ENCODE results near the gene CTF1. TPM values are rescaled to one million over a fixed set of nuclear protein-coding genes. Genes with fewer than 3 reads are reported as not detected.

Gene CTF1
- polyA plus RNA-seq, 1 experiment = 22.2 TPM

DNA sequence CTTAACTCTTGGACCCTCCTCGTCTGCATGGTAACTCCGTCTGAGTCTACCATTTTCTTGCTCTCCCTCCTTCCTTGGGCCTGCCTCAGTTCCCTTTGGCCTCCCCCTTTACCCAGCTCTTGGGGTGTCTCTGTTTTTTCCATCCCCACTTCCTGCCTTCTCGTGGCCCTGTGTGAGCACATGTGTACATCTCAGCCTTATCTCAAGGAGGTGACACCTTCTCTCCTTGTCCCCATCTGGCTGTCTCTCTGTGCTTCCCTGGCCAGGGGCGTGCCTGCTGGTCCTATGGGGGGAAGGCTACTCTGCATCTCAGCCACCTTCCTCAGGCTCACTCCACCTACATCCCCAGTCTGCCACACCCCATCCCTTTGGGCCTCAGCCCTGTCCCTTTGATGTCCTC lies 6.6 kb downstream of the CTF1 start:
- CTCF ChIA-PET = interaction anchor here (0.5 to 3.6 kb wide), 16 partner anchors 11 to 121 kb away, joined by 3 to 55 read pairs (median 4); no protein-coding TSS in a partner anchor
- POLR2A ChIA-PET = no interaction called here
- DNase-seq (ENCODE audit: low read depth) = no peak
- Histone ChIP-seq H3K27me3 (ENCODE audit: control insufficient read depth, insufficient read depth, low read length) (no peaks in the 10 kb centered on the region), H3K36me3 (ENCODE audit: control insufficient read depth, insufficient read depth, low read length) (no peaks in the 10 kb centered on the region), H3K4me3 (ENCODE audit: low read depth, low read length) (no peak overlapping the region)
- TF ChIP-seq, protein P1, sequence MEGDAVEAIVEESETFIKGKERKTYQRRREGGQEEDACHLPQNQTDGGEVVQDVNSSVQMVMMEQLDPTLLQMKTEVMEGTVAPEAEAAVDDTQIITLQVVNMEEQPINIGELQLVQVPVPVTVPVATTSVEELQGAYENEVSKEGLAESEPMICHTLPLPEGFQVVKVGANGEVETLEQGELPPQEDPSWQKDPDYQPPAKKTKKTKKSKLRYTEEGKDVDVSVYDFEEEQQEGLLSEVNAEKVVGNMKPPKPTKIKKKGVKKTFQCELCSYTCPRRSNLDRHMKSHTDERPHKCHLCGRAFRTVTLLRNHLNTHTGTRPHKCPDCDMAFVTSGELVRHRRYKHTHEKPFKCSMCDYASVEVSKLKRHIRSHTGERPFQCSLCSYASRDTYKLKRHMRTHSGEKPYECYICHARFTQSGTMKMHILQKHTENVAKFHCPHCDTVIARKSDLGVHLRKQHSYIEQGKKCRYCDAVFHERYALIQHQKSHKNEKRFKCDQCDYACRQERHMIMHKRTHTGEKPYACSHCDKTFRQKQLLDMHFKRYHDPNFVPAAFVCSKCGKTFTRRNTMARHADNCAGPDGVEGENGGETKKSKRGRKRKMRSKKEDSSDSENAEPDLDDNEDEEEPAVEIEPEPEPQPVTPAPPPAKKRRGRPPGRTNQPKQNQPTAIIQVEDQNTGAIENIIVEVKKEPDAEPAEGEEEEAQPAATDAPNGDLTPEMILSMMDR (IDR thresholded peaks at IDR 0.05; ENCODE audit: insufficient read depth, low read depth, low read length) = no peak

DNA sequence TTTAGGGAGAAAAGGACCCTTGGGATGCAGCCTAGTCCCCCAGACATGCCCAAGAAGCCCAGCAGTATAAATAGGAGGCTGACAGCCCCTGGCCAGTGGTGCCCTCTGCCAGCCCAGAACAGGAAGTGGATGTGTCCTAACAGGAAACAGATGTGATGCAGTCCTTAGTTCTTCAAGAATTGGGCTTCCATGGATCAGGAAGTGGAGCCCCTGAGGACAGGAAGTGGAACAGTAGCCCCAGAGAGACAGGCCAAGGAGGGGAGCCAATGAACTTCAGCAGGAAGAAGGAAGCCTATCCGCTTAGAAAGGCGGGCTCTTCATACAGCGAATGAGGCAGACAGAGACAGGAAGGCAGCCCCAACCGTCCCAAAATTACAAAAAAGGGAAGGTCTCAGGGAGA lies 7.2 kb downstream of the CTF1 start:
- CTCF ChIA-PET = interaction anchor here (1.1 to 4.1 kb wide), 4 partner anchors 13 to 59 kb away, joined by 3 to 55 read pairs (median 12); no protein-coding TSS in a partner anchor
- POLR2A ChIA-PET = no interaction called here
- DNase-seq (ENCODE audit: low read depth) = no peak
- Histone ChIP-seq H3K4me3 (ENCODE audit: low read depth, low read length) (no peak overlapping the region), H3K36me3 (ENCODE audit: control insufficient read depth, insufficient read depth, low read length) (no peaks in the 10 kb centered on the region), H3K27me3 (ENCODE audit: control insufficient read depth, insufficient read depth, low read length) (no peaks in the 10 kb centered on the region)
- TF ChIP-seq, protein P1 (IDR thresholded peaks at IDR 0.05; ENCODE audit: insufficient read depth, low read depth, low read length) = no peak

DNA sequence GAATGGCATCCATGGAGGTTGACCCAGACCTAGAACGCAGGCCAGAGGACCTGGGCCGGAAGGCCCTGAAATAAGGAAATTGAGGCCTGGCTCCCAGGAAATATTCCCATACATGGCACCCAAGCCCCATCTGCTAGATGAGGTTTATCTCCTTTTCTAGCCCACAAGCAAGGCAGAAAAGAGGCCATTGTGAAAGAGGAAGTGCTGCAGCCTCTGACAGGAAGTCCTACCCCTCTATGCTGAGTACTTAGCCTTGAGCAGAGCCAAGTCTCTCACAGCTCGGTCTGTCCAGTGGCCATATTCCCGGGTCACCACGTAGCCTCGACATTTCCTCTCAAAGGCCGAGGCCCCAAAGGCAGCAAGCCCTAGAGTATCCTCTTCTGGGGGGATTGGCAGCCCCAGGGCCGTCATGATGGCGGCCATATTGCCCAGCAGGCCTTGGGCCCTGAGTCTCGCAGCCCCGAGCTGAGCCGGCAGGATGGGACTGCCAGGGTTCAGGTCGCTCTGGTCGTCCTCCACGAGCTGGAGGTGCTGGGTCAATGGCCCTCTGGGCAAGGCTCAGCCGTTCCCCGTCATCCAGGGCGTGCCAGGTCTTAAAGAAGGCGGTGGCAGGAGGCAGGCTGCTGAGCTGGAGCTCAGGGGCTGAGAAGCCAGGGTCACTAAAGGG lies 7.8 kb downstream of the CTF1 start:
- ChIA-PET POLR2A (no interaction called here), CTCF (interaction anchor here (4.1 kb wide), 1 partner anchor 60 kb away, joined by 19 read pairs; no protein-coding TSS in a partner anchor)
- TF ChIP-seq, protein P1 (IDR thresholded peaks at IDR 0.05; ENCODE audit: insufficient read depth, low read depth, low read length) = no peak
- no peak for DNase-seq (ENCODE audit: low read depth)
- Histone ChIP-seq H3K4me3 (ENCODE audit: low read depth, low read length) (no peak overlapping the region), H3K27me3 (ENCODE audit: control insufficient read depth, insufficient read depth, low read length) (no peaks in the 10 kb centered on the region), H3K36me3 (ENCODE audit: control insufficient read depth, insufficient read depth, low read length) (no peaks in the 10 kb centered on the region)

DNA sequence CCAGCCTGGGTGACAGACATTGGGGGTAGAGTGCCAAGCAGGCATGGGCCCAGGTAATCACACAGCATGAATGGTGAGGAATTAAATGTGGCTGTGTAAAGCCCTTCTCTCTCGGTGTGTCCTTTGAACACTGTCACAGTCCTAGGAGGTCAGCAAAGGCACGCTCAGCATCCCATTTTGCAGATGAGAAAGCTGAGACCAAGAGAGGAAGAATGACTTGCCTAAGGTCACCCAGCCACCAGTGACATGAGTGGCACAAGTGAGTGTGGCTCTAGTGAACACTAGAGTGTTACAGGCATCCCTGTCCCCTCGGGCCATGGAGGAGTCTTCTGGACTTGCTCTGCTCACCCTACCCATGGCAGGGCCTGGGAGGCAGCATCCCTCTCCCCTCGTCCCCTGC lies 10.7 kb downstream of the CTF1 start:
- Histone ChIP-seq H3K27me3 (ENCODE audit: control insufficient read depth, insufficient read depth, low read length) (no peaks in the 10 kb centered on the region), H3K4me3 (ENCODE audit: low read depth, low read length) (no peak overlapping the region), H3K36me3 (ENCODE audit: control insufficient read depth, insufficient read depth, low read length) (no peaks in the 10 kb centered on the region)
- no peak for DNase-seq (ENCODE audit: low read depth)
- ChIA-PET CTCF (interaction anchor here (0.8 to 4.1 kb wide), 4 partner anchors 11 to 92 kb away, joined by 3 to 19 read pairs (median 4); partner anchors contain the start of gene CTF1), POLR2A (no interaction called here)
- TF ChIP-seq, protein P1 (IDR thresholded peaks at IDR 0.05; ENCODE audit: insufficient read depth, low read depth, low read length) = no peak

DNA sequence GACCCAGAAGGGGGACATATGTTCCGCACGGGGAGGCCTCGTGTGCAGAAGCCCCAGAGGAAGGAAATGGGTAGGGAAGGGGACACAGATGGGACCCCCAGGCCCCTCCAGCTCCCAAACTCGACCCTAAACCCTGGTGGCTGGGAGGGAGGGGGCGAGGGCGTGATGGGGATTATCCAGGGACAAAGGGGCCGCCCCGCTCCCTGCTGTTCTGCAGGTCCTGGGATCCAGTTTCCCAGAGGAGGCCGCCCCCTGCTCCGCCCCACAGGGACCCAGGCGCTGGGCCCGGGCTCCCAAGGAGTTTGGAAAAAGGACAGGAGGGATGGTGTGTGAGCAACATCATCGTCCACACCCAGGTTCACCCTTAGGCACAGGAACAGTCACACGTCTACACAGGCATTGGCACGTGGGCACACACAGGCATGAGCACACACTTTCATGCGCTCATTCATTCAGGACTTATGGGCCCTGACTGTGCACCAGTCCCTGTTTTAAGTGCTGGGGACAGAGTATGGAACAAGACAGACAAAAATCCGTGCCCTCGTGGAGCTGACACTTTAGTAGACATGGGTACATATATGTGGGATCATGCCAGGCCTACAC lies 14.1 kb downstream of the CTF1 start:
- H3K4me3 ChIP-seq (ENCODE audit: low read depth, low read length) = no peak overlapping the region
- H3K36me3 ChIP-seq (ENCODE audit: control insufficient read depth, insufficient read depth, low read length) = no peaks in the 10 kb centered on the region
- ChIA-PET POLR2A (no interaction called here), CTCF (no interaction called here)
- no peak for DNase-seq (ENCODE audit: low read depth)
- no peaks in the 10 kb centered on the region for H3K27me3 ChIP-seq (ENCODE audit: control insufficient read depth, insufficient read depth, low read length)
- TF ChIP-seq, protein P1 (IDR thresholded peaks at IDR 0.05; ENCODE audit: insufficient read depth, low read depth, low read length) = no peak
